Prostate gland (tissue), 2 donors: ENCODE results near the gene HTR4. TPM values are rescaled to one million over a fixed set of nuclear protein-coding genes. Genes with fewer than 3 reads are reported as not detected.
A peak's percentile ranks its signal among the peaks of the same experiment; 100 is the strongest.

ENCODE experiments used
- DNase-seq: peaks from one replicate; pipeline ENCODE4 v3.0.0-alpha.2; 2019; ENCODE audit warnings: low spot score
- H3K27ac ChIP-seq, 2 donors: fragments of 200-600 bp; sonication (generic); 2 replicates each; pipeline ENCODE4 v1.5.1; 2017 to 2019
- H3K27me3 ChIP-seq: fragments of 200-600 bp; sonication (generic); replicated peaks from 2 replicates; pipeline ENCODE4 v1.5.1; 2019; ENCODE audit not compliant: insufficient read depth
- H3K36me3 ChIP-seq, 2 donors: fragments of 200-600 bp; sonication (generic); 1 replicate in 1 of 2; 2 replicates in 1 of 2; pipeline versions ENCODE4 v1.5.1 to v1.8.1; 2017 to 2019
- H3K4me1 ChIP-seq: fragments of 200-600 bp; sonication (generic); replicated peaks from 2 replicates; pipeline ENCODE4 v1.5.1; 2019
- H3K4me3 ChIP-seq, 2 donors: fragments of 200-600 bp; sonication (generic); 2 replicates each; pipeline ENCODE4 v1.5.1; 2017 to 2019
- H3K9me3 ChIP-seq: fragments of 200-600 bp; sonication (generic); 2 replicates; pipeline ENCODE4 v1.5.1; 2017
- POLR2A ChIP-seq: fragments of 450-650 bp; IDR thresholded peaks from one replicate; pipeline ENCODE4 v1.6.1; 2016; ENCODE audit warnings: antibody characterized with exemption, mild to moderate bottlenecking
- POLR2AphosphoS5 ChIP-seq: sonication (generic); formaldehyde crosslinking; IDR thresholded peaks from one replicate; pipeline ENCODE4 v1.6.1; 2017; ENCODE audit warnings: antibody characterized with exemption
- WGBS: methylation state at CpG from one replicate; pipeline ENCODE4 v1.1.5; 2018; 5-methylcytosine and 5-hydroxymethylcytosine counted together
- intact Hi-C: fragments of 100-400 bp; cut with DNase I; formaldehyde crosslinking; loops from one replicate; pipeline ENCODE4 v1.14.2; 2022
- total RNA-seq, 2 donors: library from RNA; depleted of rRNA; stranded (reverse); fragments of >200 nt; gene quantifications; one replicate each; pipeline ENCODE4 v1.1.0, GENCODE V29; 2016
- TF ChIP-seq, protein P1 (sequence below), 4 experiments: fragments of 200-600 bp in 2 of 4; fragments of 450-650 bp in 2 of 4; sonication (generic) in 2 of 4; IDR thresholded peaks; 1 replicate in 3 of 4; 2 replicates in 1 of 4; pipeline ENCODE4 v1.5.1; 2016 to 2019; ENCODE audit warnings: antibody characterized with exemption in 4 of 4, mild to moderate bottlenecking in 2 of 4, moderate library complexity in 2 of 4

HTR4 gene
- total RNA-seq, 2 donors from 2014 or later: 2.1 TPM; not detected in 1

- Histone ChIP-seq H3K27me3 (no peaks in the 10 kb centered on the region), H3K27ac (no peak overlapping the region), H3K4me1 (no peaks in the 10 kb centered on the region), H3K4me3 (no peak overlapping the region), H3K9me3 (no peaks in the 10 kb centered on the region), H3K36me3 (no peaks in the 10 kb centered on the region)
- intact Hi-C loops: no loop called here
- TF ChIP-seq POLR2AphosphoS5 (no peak), POLR2A (no peak)
- TF ChIP-seq, protein P1, sequence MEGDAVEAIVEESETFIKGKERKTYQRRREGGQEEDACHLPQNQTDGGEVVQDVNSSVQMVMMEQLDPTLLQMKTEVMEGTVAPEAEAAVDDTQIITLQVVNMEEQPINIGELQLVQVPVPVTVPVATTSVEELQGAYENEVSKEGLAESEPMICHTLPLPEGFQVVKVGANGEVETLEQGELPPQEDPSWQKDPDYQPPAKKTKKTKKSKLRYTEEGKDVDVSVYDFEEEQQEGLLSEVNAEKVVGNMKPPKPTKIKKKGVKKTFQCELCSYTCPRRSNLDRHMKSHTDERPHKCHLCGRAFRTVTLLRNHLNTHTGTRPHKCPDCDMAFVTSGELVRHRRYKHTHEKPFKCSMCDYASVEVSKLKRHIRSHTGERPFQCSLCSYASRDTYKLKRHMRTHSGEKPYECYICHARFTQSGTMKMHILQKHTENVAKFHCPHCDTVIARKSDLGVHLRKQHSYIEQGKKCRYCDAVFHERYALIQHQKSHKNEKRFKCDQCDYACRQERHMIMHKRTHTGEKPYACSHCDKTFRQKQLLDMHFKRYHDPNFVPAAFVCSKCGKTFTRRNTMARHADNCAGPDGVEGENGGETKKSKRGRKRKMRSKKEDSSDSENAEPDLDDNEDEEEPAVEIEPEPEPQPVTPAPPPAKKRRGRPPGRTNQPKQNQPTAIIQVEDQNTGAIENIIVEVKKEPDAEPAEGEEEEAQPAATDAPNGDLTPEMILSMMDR (IDR thresholded peaks at IDR 0.05): no peak
- DNase-seq: no peak
- 88% methylated on average over 1 of the region's 1 CpG for WGBS
Measured at GRCh38 chr5:148563021-148563420, 91.3 kb downstream of the HTR4 start.

DNA sequence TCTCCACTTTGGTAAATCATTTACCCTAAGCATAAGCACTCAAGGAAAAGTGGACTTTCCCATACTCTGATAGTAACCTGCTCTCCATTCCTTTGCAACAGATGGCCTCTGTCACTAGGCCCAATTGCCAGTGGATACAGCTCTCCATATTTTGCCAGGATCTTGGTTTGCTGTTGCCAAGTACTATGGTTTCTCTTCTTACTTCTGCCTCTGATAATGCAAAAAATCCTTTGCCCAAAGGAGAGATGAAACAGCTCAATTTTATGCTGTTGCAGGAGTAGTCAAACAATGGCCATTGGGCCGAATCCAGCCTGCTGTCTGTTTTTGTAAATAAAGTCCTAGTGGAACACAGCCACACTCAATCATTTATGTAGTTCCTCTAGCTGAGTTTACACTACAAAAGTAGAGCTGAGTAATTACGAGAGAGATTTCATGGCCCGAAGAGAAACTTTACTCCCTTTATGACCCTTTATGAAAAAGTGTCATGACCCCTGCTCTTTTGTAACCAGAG is 92.5 kb downstream of the HTR4 start:
- DNase-seq: no peak
- Histone ChIP-seq H3K4me1 (no peaks in the 10 kb centered on the region), H3K36me3 (no peaks in the 10 kb centered on the region), H3K9me3 (no peaks in the 10 kb centered on the region), H3K27me3 (no peaks in the 10 kb centered on the region), H3K27ac (no peak overlapping the region), H3K4me3 (no peak overlapping the region)
- 25% methylated on average over 3 of the region's 3 CpGs for WGBS
- TF ChIP-seq POLR2A (no peak), POLR2AphosphoS5 (no peak)
- TF ChIP-seq, protein P1 (IDR thresholded peaks at IDR 0.05): no peak
- intact Hi-C loops: no loop called here

DNA sequence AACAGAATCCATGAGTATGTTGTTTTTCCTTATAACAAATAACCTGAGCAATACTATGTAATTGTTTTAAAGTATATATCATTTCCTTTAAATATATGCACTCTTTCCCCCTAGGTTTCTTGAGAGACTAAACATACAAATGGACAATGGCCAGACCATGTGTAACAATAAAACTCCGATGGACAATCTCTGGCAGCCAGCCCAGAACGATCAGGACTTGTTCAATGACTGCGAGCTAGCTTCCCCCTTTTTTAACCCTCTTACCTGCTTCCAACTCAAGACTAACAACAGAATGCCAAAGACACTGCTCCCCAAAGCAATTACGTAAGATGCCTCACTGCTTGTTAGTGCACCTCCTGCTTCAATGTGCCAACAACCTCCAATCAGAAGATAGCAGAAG is 94.9 kb downstream of the HTR4 start:
- DNase-seq: peak; percentile 13
- WGBS: 17% methylated on average over 4 of the region's 4 CpGs
- no peak overlapping the region for H3K27ac ChIP-seq
- TF ChIP-seq, protein P1 (IDR thresholded peaks at IDR 0.05): no peak
- TF ChIP-seq POLR2A (no peak), POLR2AphosphoS5 (no peak)
- H3K36me3 ChIP-seq: no peaks in the 10 kb centered on the region
- no peaks in the 10 kb centered on the region for H3K27me3 ChIP-seq
- no peaks in the 10 kb centered on the region for H3K4me1 ChIP-seq
- no peaks in the 10 kb centered on the region for H3K9me3 ChIP-seq
- H3K4me3 ChIP-seq: no peak overlapping the region
- intact Hi-C loops: no loop called here

DNA sequence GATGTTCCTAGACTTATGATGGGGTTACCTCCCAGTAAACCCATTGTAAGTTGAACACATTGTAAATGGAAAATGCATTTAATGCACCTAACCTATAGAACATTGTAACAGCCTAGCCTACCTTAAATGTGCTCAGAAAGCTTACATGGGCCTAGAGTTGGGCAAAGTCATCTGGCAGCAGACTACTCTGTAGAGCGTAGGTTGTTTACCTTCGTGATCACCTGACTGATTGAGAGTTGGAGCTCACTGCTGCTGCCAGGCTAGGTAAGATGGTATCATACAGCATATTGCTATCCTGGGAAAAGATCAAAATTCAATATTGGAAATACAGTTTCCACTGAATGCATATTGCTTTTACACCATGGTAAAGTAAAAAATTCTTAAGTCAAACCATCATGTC is 95.4 kb downstream of the HTR4 start:
- no peaks in the 10 kb centered on the region for H3K4me1 ChIP-seq
- TF ChIP-seq POLR2A (no peak), POLR2AphosphoS5 (no peak)
- TF ChIP-seq, protein P1 (IDR thresholded peaks at IDR 0.05): no peak
- 72% methylated on average over 2 of the region's 2 CpGs for WGBS
- no peak for DNase-seq
- intact Hi-C loops: no loop called here
- no peak overlapping the region for H3K4me3 ChIP-seq
- no peaks in the 10 kb centered on the region for H3K27me3 ChIP-seq
- no peaks in the 10 kb centered on the region for H3K36me3 ChIP-seq
- no peaks in the 10 kb centered on the region for H3K9me3 ChIP-seq
- no peak overlapping the region for H3K27ac ChIP-seq

GRCh38 chr5:148556835-148557234 is 97.5 kb downstream of the HTR4 start:
- TF ChIP-seq POLR2A: no peak
- H3K27me3 ChIP-seq: no peaks in the 10 kb centered on the region
- H3K9me3 ChIP-seq: no peaks in the 10 kb centered on the region
- WGBS: 65% methylated on average over 2 of the region's 2 CpGs
- no peaks in the 10 kb centered on the region for H3K36me3 ChIP-seq
- no peak overlapping the region for H3K4me3 ChIP-seq
- intact Hi-C loops: no loop called here
- no peak overlapping the region for H3K27ac ChIP-seq
- no peak for DNase-seq
- H3K4me1 ChIP-seq: no peaks in the 10 kb centered on the region
